HCT116 (cell line): ENCODE measurements around the gene BICRA.

ENCODE experiments used
- ZFX ChIP-seq: fragments of 450-650 bp; IDR thresholded peaks from 2 replicates; pipeline ENCODE4 v1.6.1; 2017
- TF ChIP-seq, protein P1 (sequence below), 3 experiments: fragments of 200-600 bp in 1 of 3; sonication (generic) in 1 of 3; IDR thresholded peaks in 2 of 3; conservative IDR thresholded peaks in 1 of 3; 2 replicates each; pipeline ENCODE4 v1.5.1; 2012 to 2017; ENCODE audit warnings: low read depth in 2 of 3, low read length in 2 of 3, antibody characterized with exemption in 1 of 3, borderline replicate concordance in 1 of 3, control low read depth in 1 of 3, mild to moderate bottlenecking in 1 of 3, mixed read lengths in 1 of 3, mixed run types in 1 of 3, moderate library complexity in 1 of 3; ENCODE audit not compliant: insufficient read depth in 1 of 3

GRCh38 chr19:47693903-47694302 is 85.0 kb downstream of the BICRA start:
- TF ChIP-seq, protein P1, sequence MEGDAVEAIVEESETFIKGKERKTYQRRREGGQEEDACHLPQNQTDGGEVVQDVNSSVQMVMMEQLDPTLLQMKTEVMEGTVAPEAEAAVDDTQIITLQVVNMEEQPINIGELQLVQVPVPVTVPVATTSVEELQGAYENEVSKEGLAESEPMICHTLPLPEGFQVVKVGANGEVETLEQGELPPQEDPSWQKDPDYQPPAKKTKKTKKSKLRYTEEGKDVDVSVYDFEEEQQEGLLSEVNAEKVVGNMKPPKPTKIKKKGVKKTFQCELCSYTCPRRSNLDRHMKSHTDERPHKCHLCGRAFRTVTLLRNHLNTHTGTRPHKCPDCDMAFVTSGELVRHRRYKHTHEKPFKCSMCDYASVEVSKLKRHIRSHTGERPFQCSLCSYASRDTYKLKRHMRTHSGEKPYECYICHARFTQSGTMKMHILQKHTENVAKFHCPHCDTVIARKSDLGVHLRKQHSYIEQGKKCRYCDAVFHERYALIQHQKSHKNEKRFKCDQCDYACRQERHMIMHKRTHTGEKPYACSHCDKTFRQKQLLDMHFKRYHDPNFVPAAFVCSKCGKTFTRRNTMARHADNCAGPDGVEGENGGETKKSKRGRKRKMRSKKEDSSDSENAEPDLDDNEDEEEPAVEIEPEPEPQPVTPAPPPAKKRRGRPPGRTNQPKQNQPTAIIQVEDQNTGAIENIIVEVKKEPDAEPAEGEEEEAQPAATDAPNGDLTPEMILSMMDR (IDR thresholded peaks at IDR 0.05 in 2 of 3, conservative IDR thresholded peaks at IDR 0.05 in 1 of 3; ENCODE audit: borderline replicate concordance in 1 of 3, insufficient read depth in 1 of 3, low read depth in 2 of 3, low read length in 2 of 3), result no peak
- TF ChIP-seq ZFX, result no peak
